HG03139 (cell line): Measurements from ENCODE around the gene DAP.

Experiments
- ATAC-seq: cut with Tn5 transposase; IDR thresholded peaks from one replicate; pipeline ENCODE4 v1.9.1; 2021; ENCODE audit not compliant: unreplicated experiment

DAP gene

DNA sequence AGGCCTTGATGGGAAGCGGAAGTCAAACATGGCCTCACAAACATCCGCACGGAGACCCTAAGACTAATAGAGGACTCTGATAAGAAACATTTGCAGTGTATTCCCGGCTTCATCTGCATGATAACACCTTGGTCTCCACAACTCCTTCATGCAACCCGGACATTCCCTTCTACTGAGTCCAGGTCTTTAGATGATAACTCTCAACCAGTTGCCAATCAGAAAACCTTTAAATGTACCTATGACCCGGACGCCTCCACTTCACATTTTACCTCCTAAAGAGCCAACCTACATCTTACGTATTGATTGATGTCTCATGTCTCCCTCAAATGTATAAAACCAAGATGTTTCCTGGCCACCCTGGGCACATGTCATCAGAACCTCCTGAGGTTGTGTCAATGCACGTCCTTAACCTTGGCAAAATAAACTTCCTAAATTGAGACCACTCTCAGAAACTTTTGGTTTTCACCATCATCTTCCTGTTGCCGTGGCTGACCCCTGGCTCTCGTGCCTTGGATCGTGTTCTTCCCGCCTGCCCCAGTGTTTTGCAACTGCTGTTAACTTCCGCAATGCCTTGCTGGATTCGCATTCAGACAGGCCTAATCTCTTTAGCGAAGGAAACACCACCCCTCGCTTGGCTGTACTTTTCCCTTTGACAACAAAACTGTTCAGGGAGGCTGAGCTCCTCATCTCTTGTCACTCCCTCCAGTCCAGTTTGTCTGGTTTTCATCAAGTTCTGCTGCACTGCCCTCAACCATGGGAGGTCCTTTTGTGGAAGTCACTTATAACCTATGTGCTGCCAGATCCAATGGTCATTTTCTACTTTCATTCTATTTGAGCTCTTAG lies 1.1 kb upstream of the DAP start:
- no peak for ATAC-seq

DNA sequence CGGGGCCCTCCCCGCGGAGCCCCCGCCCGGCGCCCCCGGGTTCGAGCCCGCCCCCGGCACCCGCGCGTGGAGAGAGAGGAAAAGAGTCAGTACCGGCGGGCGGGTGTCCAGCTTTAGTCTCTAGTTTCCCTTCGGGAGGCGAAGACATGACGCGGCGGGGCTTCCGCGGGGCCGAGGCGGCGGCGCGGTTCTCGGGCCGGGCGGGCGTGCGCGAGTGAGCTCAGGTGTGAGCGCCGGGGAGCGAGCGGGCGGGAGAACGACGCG lies 181 bp downstream of the DAP start:
- ATAC-seq = no peak

DNA sequence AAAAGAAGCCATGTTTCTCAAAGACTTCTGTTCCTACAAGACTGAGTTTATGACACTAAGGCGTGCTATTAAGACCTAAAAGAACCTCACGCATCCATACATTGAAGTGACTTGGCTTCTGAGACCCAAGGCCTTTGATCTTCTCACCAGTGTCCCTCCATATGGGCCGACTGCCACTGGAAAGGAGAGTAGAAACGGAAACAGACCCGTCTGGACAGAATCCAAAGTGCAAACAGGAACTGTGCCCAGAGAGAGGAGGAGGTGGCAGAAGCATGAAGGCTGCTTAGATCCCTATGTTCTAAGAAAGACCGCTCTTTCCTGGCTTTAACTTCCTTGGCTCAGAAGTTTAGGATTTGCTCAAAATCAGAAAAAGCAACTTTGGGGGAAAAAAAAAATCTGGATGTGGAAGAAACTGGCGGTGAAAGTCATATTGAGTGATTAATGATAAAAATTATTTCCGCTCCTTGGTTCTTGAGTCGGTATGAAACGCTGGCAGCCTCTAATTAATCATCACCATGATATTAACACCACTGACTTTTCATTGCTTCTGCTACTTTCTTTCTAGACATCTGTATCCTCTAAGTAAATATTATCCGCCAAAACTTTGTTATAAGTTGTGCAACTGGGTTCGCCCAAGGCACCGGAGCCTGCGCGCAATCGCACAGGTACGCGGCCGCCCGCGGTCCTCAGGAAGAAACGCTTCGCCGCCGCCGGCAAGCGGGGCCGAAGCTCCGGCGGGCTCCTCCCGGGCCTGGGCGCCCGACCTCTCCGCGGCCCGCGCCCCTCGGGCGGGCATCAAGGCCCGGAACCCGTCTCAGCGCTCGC lies 726 bp downstream of the DAP start:
- ATAC-seq = peak; percentile 26

DNA sequence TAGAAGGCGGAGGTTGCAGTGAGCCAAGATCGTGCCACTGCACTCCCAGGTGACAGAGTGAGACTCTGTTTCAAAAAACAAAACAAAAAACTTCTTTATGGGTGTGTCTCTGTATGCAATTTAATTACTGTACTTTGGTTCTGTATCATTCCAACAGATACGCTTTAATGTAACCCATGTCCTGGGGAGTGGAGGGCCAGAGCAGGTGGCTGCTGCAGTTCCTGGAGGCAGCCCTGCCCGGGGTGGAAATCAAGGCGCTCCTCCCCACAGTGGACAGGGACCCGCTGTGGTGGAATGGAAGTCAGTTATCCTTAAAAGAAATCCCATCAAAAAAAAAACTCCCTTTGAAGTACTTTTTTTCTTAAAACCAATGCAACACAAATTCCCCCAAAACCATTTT lies 1.9 kb downstream of the DAP start:
- no peak for ATAC-seq

DNA sequence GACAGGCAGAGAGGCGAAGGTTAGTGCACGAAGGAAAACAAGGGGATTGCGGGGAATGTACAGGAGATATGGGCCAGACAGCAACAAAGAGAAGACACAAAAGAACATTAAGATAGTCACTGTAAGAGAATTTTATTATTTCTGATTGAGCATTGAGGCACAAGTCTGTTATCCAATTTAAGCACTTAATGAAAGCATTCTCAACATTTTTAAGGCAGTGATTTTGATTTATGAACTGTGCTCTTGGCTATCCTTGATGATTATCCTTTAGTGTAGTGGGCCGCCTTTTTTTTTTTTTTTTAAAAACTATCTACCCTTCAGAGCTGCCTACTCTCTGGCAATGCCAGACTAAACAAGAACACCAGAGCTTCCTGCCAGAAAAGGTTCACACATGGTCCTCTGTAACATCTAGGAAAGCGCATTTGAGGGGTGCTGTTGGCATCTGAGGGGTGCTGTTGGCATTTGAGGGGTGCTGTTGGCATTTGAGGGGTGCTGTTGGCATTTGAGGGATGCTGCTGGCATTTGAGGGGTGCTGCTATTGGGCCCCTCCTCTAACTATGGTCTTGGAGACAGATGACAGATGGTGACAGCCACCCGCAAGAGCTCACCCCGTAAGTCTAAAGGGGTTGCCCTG lies 3.0 kb downstream of the DAP start:
- no peak for ATAC-seq

DNA sequence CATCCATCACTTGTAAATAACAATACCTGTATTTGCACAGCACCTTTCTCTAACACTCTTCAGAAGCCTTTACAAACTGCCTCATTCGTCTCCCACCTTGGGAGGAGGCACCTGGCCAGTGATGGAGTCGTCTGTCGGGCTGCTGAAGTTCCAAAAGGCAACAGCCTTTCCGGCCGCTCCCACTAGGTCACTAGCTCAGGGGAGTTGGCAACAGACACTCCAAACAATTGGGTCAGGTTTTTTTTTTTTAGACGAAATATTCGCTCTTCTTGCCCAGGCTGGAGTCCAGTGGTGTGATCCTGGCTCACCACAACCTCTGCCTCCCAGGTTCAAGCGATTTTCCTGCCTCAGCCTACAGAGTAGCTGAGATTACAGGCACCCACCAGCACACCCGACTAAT lies 4.0 kb downstream of the DAP start:
- no peak for ATAC-seq

DNA sequence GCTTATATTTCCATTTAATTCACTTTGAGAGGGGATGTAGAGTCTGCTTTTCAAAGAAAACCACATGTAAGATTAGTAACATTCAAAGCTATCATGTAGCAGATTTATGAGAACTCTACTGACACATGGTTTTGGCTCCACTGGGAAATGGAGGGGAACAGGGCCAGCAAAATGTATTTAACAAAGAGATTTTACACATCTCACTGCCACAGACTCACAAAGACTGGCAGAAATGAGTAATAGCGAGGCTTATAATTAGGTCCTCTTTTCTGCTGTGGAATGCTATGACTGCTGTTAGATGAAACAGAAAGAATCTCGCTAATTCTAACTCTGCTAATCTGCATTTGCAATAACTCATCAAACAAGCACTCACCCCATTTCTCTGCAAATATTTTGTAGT lies 4.5 kb downstream of the DAP start:
- ATAC-seq = no peak

DNA sequence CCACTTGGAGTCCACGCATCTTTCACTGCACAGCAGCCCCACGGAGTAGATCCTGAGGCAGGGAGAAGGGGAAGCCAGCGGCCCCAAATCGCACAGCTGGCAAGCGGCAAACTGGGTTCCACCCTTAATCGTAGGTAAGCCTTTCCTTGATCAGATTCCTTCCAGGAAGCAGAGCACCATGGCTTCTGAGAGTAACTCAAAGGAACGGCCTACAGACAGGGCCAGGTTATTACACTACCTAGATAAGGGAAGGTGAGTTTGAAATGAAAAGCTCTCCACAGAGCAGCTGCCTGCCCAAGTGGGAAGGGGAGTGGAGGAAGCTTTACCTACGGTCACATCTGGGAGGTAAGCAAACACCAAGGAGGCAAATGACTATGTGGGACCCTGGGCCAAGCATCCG lies 7.9 kb downstream of the DAP start:
- ATAC-seq = no peak

DNA sequence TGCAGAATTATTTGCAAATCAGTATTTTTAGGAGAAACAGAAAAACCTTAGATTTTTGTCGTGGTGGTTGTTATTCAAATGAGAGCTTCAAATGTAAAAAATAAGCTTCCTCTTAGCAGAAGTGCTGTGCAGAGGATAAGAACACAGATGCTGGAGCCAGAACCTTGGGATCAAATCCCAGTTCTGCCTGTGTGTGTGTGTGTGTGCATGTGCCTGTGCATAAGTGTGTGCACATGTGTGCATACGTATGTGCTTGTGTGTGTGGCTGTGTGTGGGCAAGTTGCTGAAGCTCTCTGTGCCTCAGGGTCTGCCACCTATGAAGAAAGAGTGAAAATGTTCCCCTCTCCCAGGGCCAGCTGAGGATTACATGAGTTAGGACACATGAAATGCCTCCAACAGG lies 8.6 kb downstream of the DAP start:
- ATAC-seq = no peak

DNA sequence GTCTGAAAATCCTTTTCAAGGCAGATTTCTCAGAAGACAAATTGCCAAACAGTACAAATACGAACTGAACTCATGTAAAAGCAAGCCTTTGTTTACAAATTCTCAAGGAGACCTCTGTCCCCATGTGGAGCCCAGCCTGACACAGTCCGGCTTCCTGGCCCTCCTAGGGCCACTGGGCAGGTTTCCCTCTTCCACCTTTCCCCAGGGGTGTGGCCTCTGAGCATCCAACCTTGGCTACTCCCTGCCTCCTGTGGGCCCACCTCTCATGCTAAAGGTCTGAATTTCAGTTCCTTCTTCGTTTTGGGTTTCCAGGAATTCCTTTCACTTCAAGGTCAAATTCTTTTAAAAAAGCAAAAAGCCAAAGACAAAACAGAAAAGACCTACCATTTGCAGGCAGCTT lies 10.1 kb downstream of the DAP start:
- ATAC-seq = no peak

DNA sequence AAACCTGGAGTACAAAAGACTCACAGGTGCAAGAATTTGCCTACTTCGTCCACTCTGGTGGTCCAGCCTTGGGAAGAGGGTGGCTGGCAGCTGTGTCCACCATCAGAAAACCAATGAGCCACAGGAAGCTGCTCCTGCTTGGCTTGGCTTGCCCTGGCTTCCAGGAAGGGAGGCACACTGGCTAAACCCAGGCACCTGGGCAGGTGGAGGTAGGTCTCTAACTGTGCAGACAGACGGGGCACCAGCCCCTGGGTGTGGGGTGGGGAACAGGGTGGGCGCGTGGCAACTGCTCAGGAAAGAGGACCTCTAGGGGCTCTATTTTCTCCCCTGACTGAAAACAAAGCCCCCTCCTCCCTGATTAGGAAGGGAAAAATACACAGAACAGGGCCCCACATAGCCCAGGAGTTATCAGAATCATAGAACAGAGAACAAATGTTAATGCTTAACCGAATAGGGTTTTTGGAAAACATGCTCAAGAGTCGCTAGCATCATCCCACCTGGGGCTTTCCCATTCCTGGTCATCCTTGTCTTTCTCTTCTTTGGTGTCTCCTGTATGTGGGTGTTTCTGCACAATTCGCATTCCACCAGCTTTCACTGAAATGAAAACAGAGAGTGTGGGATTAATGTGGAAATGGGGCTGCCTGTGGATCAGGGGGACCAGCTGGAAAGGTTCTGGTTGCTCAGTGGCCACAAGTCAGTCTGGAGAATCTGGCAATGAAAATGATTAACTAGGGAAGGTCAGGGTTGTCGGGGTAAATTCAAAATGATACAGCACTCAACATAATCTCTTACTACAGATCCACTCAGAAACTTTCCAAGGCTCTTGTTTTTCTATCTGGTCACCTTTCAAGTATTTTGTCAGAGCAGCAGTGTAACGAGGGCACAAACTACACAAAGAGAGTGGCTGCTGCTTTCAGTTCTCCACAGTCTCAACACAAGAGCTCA lies 13.1 kb downstream of the DAP start:
- ATAC-seq = peak; percentile 45

DNA sequence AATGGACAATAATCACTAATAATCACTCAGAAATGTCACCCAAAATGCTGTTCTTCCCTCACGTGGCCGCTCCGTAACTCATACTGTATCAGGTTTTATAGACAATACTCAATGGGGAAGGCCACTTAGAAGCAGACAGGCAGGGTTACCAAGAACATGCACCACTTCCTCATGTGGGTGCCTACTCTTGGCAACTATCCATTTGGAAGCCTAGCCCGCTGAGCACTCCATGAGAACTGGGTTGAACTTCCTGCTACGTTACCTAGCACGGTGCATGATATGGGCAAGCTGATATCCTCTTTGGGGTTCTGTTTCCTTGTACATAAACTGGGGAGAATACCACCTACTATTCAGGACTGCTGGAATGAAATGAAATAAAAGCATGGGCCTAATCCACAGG lies 14.3 kb downstream of the DAP start:
- ATAC-seq = no peak

DNA sequence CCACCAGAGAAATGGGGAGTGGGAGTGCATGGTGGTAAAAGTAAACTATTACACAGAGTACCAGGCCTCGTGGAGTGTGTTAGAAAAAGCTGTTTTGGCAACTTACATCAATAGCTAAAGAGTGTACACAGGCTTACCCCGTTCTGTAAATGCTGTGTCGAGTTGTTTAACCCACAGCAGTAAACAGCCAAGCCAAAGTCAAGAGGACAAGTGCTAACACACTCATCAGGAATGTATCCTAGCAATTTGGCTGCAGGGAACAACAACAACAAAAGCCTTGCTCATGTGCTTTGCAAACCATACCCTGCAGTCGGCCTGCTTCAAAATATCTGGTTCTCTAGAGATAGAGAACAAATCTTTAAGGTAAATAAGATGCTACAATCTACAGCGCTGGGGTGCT lies 15.9 kb downstream of the DAP start:
- ATAC-seq = no peak

DNA sequence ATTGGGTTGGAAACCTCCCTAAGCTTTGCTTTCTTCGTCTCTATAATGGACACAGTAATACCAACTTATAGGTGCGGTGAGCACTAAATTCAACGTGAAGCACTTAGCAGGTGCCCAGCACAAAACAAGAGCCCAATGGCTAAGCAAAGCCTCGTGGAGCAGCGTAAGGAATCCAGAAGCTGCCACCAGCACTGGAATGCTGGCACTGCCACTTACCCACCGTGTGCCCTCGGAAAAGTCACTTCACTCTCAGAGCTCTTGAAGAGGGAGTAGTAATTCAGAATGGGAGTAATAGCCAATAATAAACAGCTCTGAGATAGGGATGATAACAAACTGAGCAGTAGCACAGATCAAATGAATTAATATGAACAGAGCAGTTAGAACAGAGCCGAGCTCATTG lies 16.4 kb downstream of the DAP start:
- no peak for ATAC-seq

DNA sequence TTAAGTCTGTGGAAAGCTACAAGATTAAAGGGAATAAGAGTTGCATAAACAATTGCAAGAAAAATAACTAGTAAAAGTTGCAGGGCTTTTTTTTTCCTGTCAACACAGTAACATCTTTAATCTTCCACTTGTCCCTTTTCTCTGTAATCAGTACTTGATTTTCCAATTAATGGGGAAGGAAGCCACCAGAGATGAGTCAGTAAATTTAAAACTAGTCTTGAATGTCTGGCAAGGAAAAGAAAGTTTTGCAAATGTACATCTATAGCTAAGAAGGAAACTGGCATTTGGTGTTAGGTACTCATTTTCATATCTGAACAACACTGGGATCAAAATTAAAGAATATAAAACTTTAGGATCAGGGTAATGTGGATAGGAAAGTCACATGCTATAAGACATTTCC lies 17.1 kb downstream of the DAP start:
- ATAC-seq = no peak

DNA sequence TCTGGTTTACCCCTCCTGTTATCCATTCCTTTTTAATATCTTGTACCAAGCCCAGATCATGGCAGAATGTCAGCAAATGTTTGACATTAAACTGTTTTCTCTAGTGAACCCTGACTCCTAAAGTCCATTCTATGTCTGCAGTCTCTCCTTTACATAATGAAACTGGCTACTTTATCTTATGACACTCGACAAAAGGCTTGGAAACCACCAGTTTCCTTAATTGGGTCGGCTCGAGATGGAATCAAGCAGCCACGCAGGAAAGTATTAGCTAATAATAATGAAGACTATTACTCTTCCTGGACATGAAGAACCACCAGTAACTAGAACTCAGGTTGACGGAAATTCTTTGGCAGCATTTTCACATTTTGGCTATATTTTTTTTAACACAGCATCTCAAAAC lies 17.5 kb downstream of the DAP start:
- ATAC-seq = no peak

DNA sequence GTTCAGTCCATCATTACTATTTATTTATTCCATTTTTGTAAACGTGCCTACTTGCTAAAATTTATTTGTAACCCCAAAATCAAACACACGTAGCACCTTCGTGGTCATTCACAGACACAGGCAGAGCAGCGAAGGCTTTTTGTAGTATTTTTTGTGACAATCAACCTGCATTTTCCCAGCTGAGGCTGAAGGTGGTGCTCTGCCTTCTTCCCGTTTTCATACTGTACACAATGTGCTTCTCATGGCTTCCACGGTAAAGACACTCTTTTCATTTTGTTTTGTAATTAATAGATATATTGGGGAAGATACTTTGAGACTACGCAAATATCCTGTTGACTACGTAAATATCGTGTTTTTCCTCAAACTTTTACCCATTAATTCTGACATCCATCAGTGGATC lies 19.4 kb downstream of the DAP start:
- no peak for ATAC-seq

DNA sequence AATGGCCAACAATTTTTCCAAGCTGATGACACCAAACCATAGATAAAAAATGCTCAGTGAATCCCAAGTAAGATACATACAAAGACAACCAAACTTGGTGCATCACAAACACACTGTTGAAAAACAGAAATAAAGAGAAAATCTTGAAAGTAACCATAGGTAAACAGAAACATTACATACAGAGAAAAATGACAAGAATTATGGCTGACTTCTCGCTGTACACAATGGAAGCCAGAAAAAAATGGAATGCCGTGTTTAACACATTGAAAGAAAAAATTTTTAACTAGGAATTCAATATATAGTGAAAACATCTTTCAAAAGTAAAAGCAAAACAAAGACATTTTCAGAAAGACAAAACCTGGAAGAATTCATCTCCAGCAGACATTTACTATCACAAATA lies 20.6 kb downstream of the DAP start:
- no peak for ATAC-seq

DNA sequence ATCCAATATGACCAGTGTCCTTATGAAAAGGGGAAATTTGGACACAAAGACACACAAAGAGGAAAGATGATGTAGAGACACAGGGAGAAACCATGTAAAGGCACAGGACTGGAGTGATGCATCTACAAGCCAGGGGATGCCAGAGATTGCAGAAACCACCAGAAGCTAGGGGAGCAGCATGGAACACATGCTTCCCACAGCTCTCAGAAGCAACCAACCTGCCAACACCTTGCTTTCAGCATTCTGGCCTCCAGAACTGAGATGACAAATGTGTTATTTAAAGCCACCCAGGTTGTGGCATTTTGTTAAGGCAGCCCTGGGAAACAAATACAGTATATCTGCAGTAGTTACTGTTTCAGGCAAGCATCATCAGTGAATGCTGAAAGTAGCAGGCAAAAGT lies 23.2 kb downstream of the DAP start:
- ATAC-seq = no peak

DNA sequence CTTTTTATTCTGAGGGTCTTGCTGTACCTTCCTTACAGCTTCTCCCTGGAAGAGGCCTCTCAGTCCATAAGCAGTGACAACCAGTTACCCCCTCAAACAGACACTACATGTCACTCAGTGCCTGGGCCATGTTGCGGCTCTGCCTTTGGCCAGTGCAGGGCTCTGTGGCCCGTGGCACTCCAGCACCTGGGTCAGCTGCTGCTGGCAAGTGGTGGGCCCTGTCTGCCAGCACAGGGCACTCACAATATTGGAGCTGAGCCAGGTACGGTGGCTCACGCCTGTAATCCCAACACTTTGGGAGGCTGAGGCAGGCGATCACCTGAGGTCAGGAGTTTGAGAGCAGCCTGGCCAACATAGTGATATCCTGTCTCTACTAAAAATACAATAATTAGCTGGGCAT lies 24.2 kb downstream of the DAP start:
- ATAC-seq = no peak

DNA sequence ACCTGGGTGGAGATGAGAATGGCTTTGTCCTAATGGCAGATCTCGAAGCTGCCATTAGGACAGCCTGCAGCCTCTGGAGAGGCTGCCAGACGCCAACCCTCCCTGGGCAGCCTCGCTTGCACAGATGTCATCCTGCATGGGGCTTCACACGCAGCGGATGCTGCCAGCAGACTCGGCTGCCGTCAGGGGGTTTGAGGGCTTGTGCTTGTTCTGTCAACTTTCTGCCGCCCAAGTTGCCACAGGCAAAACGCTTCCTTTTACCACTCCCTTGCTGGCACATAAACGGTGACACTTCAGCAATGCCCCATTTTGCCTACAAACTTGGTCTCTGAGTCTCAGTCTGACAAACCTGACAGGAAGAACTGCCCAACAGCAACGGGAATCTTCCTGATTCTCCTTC lies 24.7 kb downstream of the DAP start:
- ATAC-seq = no peak
